ENCODE results near the gene WASF2.

The WASF2 gene

DNA sequence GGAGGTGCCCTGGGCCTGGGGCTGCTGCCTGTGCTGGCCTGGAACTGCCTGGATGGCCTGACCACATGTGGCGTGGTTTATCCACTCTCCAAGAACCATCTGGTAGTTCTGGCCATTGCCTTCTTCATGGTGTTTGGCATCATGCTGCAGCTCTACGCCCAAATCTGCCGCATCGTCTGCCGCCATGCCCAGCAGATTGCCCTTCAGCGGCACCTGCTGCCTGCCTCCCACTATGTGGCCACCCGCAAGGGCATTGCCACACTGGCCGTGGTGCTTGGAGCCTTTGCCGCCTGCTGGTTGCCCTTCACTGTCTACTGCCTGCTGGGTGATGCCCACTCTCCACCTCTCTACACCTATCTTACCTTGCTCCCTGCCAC lies 95.7 kb downstream of the WASF2 start:
- no peak for ATAC-seq (ENCODE audit: insufficient read depth, low read depth)
- Histone ChIP-seq H3K4me1 (ENCODE audit: insufficient read depth, low read length) (peaks cover 5% of the 10 kb centered on the region; the same call in 1 of the 2 replicates), H3K79me2 (ENCODE audit: insufficient read depth, low read length) (no peaks in the 10 kb centered on the region), H3K9ac (ENCODE audit: low read depth, low read length) (no peak overlapping the region), H3K27me3 (ENCODE audit: insufficient read depth, low read length, poor library complexity) (no peaks in the 10 kb centered on the region), H4K20me1 (ENCODE audit: insufficient read depth, low read length) (no peaks in the 10 kb centered on the region), H3K36me3 (ENCODE audit: insufficient read depth, low read length) (no peaks in the 10 kb centered on the region), H3K9me3 (ENCODE audit: insufficient read depth, low read length, severe bottlenecking) (no peaks in the 10 kb centered on the region), H3K27ac (ENCODE audit: low read length) (no peak overlapping the region), H2AFZ (ENCODE audit: low read depth, low read length) (no peak overlapping the region), H3K4me3 (ENCODE audit: low read depth in 1 of 2, low read length in 2 of 2) (no peak overlapping the region), H3K4me2 (ENCODE audit: insufficient read depth, low read length) (no peak overlapping the region)
- TF ChIP-seq, protein P1, sequence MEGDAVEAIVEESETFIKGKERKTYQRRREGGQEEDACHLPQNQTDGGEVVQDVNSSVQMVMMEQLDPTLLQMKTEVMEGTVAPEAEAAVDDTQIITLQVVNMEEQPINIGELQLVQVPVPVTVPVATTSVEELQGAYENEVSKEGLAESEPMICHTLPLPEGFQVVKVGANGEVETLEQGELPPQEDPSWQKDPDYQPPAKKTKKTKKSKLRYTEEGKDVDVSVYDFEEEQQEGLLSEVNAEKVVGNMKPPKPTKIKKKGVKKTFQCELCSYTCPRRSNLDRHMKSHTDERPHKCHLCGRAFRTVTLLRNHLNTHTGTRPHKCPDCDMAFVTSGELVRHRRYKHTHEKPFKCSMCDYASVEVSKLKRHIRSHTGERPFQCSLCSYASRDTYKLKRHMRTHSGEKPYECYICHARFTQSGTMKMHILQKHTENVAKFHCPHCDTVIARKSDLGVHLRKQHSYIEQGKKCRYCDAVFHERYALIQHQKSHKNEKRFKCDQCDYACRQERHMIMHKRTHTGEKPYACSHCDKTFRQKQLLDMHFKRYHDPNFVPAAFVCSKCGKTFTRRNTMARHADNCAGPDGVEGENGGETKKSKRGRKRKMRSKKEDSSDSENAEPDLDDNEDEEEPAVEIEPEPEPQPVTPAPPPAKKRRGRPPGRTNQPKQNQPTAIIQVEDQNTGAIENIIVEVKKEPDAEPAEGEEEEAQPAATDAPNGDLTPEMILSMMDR (IDR thresholded peaks at IDR 0.05; ENCODE audit: borderline replicate concordance, extremely low read depth, low read length, poor library complexity, severe bottlenecking): no peak
- no peak for TF ChIP-seq EZH2 (IDR thresholded peaks at IDR 0.05; ENCODE audit: borderline replicate concordance, low read depth, low read length, severe bottlenecking)
- DNase-seq: no peak

DNA sequence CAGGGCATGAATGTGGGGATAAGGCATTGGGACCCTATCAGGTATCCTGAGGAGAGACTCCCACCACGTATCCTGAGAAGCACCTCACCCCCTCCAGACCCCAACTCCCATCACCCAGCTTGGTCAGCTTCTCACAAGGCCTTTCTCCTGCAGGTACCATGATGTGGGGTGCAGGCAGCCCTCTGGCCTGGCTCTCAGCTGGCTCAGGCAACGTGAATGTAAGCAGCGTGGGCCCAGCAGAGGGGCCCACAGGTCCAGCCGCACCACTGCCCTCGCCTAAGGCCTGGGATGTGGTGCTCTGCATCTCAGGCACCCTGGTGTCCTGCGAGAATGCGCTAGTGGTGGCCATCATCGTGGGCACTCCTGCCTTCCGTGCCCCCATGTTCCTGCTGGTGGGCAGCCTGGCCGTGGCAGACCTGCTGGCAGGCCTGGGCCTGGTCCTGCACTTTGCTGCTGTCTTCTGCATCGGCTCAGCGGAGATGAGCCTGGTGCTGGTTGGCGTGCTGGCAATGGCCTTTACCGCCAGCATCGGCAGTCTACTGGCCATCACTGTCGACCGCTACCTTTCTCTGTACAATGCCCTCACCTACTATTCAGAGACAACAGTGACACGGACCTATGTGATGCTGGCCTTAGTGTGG lies 96.2 kb downstream of the WASF2 start:
- H3K79me2 ChIP-seq (ENCODE audit: insufficient read depth, low read length): no peaks in the 10 kb centered on the region
- peaks cover 5% of the 10 kb centered on the region; the same call in 1 of the 2 replicates for H3K4me1 ChIP-seq (ENCODE audit: insufficient read depth, low read length)
- H3K4me3 ChIP-seq (ENCODE audit: low read depth in 1 of 2, low read length in 2 of 2): no peak overlapping the region
- H3K36me3 ChIP-seq (ENCODE audit: insufficient read depth, low read length): no peaks in the 10 kb centered on the region
- DNase-seq (no peak), ATAC-seq (ENCODE audit: insufficient read depth, low read depth) (no peak)
- H3K4me2 ChIP-seq (ENCODE audit: insufficient read depth, low read length): no peak overlapping the region
- H3K9me3 ChIP-seq (ENCODE audit: insufficient read depth, low read length, severe bottlenecking): no peaks in the 10 kb centered on the region
- no peaks in the 10 kb centered on the region for H3K27me3 ChIP-seq (ENCODE audit: insufficient read depth, low read length, poor library complexity)
- no peaks in the 10 kb centered on the region for H4K20me1 ChIP-seq (ENCODE audit: insufficient read depth, low read length)
- H3K9ac ChIP-seq (ENCODE audit: low read depth, low read length): no peak overlapping the region
- no peak for TF ChIP-seq EZH2 (IDR thresholded peaks at IDR 0.05; ENCODE audit: borderline replicate concordance, low read depth, low read length, severe bottlenecking)
- TF ChIP-seq, protein P1 (IDR thresholded peaks at IDR 0.05; ENCODE audit: borderline replicate concordance, extremely low read depth, low read length, poor library complexity, severe bottlenecking): no peak
- no peak overlapping the region for H2AFZ ChIP-seq (ENCODE audit: low read depth, low read length)
- no peak overlapping the region for H3K27ac ChIP-seq (ENCODE audit: low read length)

DNA sequence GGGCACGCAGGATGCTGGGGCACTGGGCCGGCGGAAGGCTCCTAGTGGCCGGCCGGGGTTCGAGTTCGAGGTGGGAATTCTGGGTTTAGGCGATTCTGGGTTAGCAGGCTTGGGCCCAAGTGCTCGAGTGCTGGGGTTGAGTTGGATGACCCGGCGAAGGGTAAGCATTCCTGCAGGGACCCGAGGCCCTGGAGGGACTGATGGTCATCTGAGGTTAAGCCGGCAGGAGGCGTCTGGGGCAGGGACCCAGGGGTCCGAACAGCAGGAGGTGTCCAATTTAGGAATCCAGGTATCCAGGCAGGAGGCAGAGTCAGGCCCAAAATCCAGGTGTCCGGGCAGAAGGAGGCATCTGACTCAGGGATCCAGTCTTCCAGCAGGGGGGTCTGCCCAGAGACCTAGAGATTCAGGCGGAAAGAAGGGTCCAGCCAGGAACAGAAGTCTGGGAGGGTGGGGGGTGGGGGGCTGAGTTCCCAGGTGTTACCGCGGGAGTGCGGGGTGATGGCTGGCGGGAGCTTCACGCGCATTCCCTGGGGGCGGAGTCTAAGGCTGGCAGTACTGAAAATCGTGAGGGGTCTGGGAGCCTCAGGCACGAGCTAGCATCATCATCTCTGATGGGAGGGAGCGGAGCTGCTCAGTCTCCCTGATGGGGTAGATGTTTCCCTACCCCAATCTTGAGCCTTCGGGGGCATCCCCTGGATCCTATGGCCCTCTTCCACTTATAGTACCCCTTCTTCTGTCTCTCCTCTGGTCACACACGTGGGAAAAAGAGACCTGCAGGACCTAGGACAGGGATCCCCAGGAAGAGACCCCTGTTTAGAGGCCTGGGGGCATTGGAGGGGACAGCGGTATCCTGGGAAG lies 97.0 kb downstream of the WASF2 start:
- no peaks in the 10 kb centered on the region for H4K20me1 ChIP-seq (ENCODE audit: insufficient read depth, low read length)
- H3K4me2 ChIP-seq (ENCODE audit: insufficient read depth, low read length): no peak overlapping the region
- no peaks in the 10 kb centered on the region for H3K79me2 ChIP-seq (ENCODE audit: insufficient read depth, low read length)
- ATAC-seq (ENCODE audit: insufficient read depth, low read depth): no peak
- no peak for TF ChIP-seq EZH2 (IDR thresholded peaks at IDR 0.05; ENCODE audit: borderline replicate concordance, low read depth, low read length, severe bottlenecking)
- TF ChIP-seq, protein P1 (IDR thresholded peaks at IDR 0.05; ENCODE audit: borderline replicate concordance, extremely low read depth, low read length, poor library complexity, severe bottlenecking): no peak
- H3K4me3 ChIP-seq (ENCODE audit: low read depth in 1 of 2, low read length in 2 of 2): no peak overlapping the region
- no peak for DNase-seq
- no peaks in the 10 kb centered on the region for H3K27me3 ChIP-seq (ENCODE audit: insufficient read depth, low read length, poor library complexity)
- no peak overlapping the region for H2AFZ ChIP-seq (ENCODE audit: low read depth, low read length)
- peaks cover 5% of the 10 kb centered on the region; the same call in 1 of the 2 replicates for H3K4me1 ChIP-seq (ENCODE audit: insufficient read depth, low read length)
- no peaks in the 10 kb centered on the region for H3K36me3 ChIP-seq (ENCODE audit: insufficient read depth, low read length)
- H3K9me3 ChIP-seq (ENCODE audit: insufficient read depth, low read length, severe bottlenecking): no peaks in the 10 kb centered on the region
- no peak overlapping the region for H3K27ac ChIP-seq (ENCODE audit: low read length)
- no peak overlapping the region for H3K9ac ChIP-seq (ENCODE audit: low read depth, low read length)

Data from DND-41 (cell line).